Endothelial cell of umbilical vein (primary cell): ENCODE data around the gene RAB3IL1. TPM values are rescaled to one million over a fixed set of nuclear protein-coding genes. Genes with fewer than 3 reads are reported as not detected.

Experiments
- BruUV-seq: library from RNA; stranded (reverse); fragments of 400-500 nt; replicated peaks from 2 replicates; lab custom pipeline; 2021; lab: Mats Ljungman, UMichigan
- CTCF ChIA-PET: fragments of 300-600, 350-600 bp; sonication (Branson Sonifier 250); formaldehyde crosslinking; loops from one replicate; lab custom pipeline; 2021; ENCODE audit warnings: antibody characterized with exemption, inconsistent platforms; lab: Charles Lee
- POLR2A ChIA-PET: fragments of 300-600, 350-600 bp; sonication (Branson Sonifier 250); formaldehyde crosslinking; loops from one replicate; lab custom pipeline; 2021; ENCODE audit warnings: antibody characterized with exemption, inconsistent platforms; lab: Charles Lee
- DNase-seq: peaks from one replicate; pipeline ENCODE4 v3.0.0-alpha.2; 2011; ENCODE audit warnings: low read depth, low spot score
- FAIRE-seq: peaks from 2 replicates; lab custom pipeline; 2011; peaks lifted over from hg19 to GRCh38; lab: Jason Lieb, UNC
- H2AFZ ChIP-seq: 2 replicates; pipeline ENCODE4 v1.6.0; 2012; ENCODE audit warnings: low read depth, low read length, control low read depth, inconsistent platforms
- H3K27ac ChIP-seq: 2 replicates; pipeline ENCODE4 v1.5.1; 2011; ENCODE audit warnings: low read depth, mild to moderate bottlenecking, control low read depth, low read length, moderate library complexity; ENCODE audit not compliant: insufficient read depth
- H3K27me3 ChIP-seq, 2 experiments: 2 replicates each; pipeline versions ENCODE4 v1.6.0 to v1.6.1; 2011; ENCODE audit warnings: low read length in 2 of 2, mixed read lengths in 1 of 2; ENCODE audit not compliant: control insufficient read depth in 2 of 2, insufficient read depth in 2 of 2
- H3K36me3 ChIP-seq, 2 experiments: 2 replicates in 1 of 2; 3 replicates in 1 of 2; pipeline ENCODE4 v1.5.1; 2011; ENCODE audit warnings: low read length in 2 of 2, mild to moderate bottlenecking in 1 of 2, moderate library complexity in 1 of 2; ENCODE audit not compliant: control insufficient read depth in 2 of 2, insufficient read depth in 2 of 2; ENCODE audit errors: extremely low read depth in 1 of 2
- H3K4me1 ChIP-seq: 3 replicates; pipeline ENCODE4 v1.5.1; 2011; ENCODE audit warnings: mild to moderate bottlenecking, low read length; ENCODE audit not compliant: control insufficient read depth, insufficient read depth; ENCODE audit errors: extremely low read depth
- H3K4me2 ChIP-seq: 2 replicates; pipeline ENCODE4 v1.6.1; 2011; ENCODE audit warnings: low read length, control low read depth, mixed read lengths; ENCODE audit not compliant: insufficient read depth
- H3K4me3 ChIP-seq, 3 experiments: fragments of 200-600 bp in 1 of 3; sonication (generic), shearing (Covaris generic) in 1 of 3; replicated peaks in 1 of 3; 2 replicates each; pipeline ENCODE4 v1.5.1; 2011 to 2016; ENCODE audit warnings: control low read depth in 3 of 3, low read length in 3 of 3, mild to moderate bottlenecking in 2 of 3, inconsistent platforms in 1 of 3, low read depth in 1 of 3, moderate library complexity in 1 of 3; ENCODE audit not compliant: insufficient read depth in 1 of 3
- H3K79me2 ChIP-seq: 2 replicates; pipeline ENCODE4 v1.6.0; 2012; ENCODE audit warnings: low read length, inconsistent platforms; ENCODE audit not compliant: control insufficient read depth, insufficient read depth
- H3K9ac ChIP-seq: replicated peaks from 2 replicates; pipeline ENCODE3; 2011; ENCODE audit warnings: low read length, control low read depth; ENCODE audit not compliant: insufficient read depth; ENCODE audit errors: extremely low read depth
- H3K9me1 ChIP-seq: replicated peaks from 3 replicates; pipeline ENCODE4 v1.6.0; 2011; ENCODE audit warnings: mild to moderate bottlenecking, low read length; ENCODE audit not compliant: control insufficient read depth, insufficient read depth; ENCODE audit errors: extremely low read depth
- H3K9me3 ChIP-seq: replicated peaks from 2 replicates; pipeline ENCODE4 v1.5.1; 2012; ENCODE audit warnings: low read length, inconsistent platforms; ENCODE audit not compliant: control insufficient read depth, insufficient read depth
- H4K20me1 ChIP-seq: replicated peaks from 2 replicates; pipeline ENCODE3; 2011; ENCODE audit warnings: mild to moderate bottlenecking, low read length; ENCODE audit not compliant: control insufficient read depth, insufficient read depth; ENCODE audit errors: extremely low read depth
- EZH2 ChIP-seq: IDR thresholded peaks from 2 replicates; pipeline ENCODE4 v1.6.1; 2012; ENCODE audit warnings: borderline replicate concordance, low read depth, mild to moderate bottlenecking, moderate library complexity, low read length, inconsistent platforms; ENCODE audit not compliant: severe bottlenecking
- FOS ChIP-seq: IDR thresholded peaks from 2 replicates; pipeline ENCODE4 v1.6.1; 2011; ENCODE audit warnings: mild to moderate bottlenecking, low read length, moderate library complexity, borderline replicate concordance; ENCODE audit not compliant: insufficient read depth
- GATA2 ChIP-seq: IDR thresholded peaks from 2 replicates; pipeline ENCODE4 v1.7.0; 2011; ENCODE audit warnings: low read depth, mild to moderate bottlenecking, moderate library complexity, mixed read lengths, low read length; ENCODE audit not compliant: insufficient read length, insufficient read depth
- JUN ChIP-seq: IDR thresholded peaks from 2 replicates; pipeline ENCODE4 v1.6.1; 2011; ENCODE audit warnings: borderline replicate concordance, low read depth; ENCODE audit not compliant: insufficient read length, insufficient read depth
- MYC ChIP-seq: IDR thresholded peaks from one replicate; pipeline ENCODE4 v1.6.1; 2011; ENCODE audit warnings: mild to moderate bottlenecking, low read depth, low read length
- POLR2A ChIP-seq: IDR thresholded peaks from 2 replicates; pipeline ENCODE4 v1.6.1; 2012; ENCODE audit warnings: low read depth, mild to moderate bottlenecking, control low read depth, low read length
- POLR2AphosphoS5 ChIP-seq: IDR thresholded peaks from 2 replicates; pipeline ENCODE4 v1.6.1; 2012; ENCODE audit warnings: low read depth, mild to moderate bottlenecking, control low read depth, low read length, moderate library complexity; ENCODE audit not compliant: insufficient read depth
- dilution Hi-C: fragments of 300-500 bp; cut with MboI; formaldehyde crosslinking; loops from one replicate; pipeline ENCODE4 v1.15.0; 2019; ENCODE audit warnings: low sequenced_read_pairs; ENCODE audit not compliant: extremely low pct_ligation_motif_present
- intact Hi-C: fragments of 100-400 bp; cut with micrococcal nuclease; formaldehyde crosslinking; loops from one replicate; pipeline ENCODE4 v1.10.0; 2022
- polyA plus RNA-seq, 4 experiments: library from polyadenylated mRNA; depleted of rRNA in 3 of 4; stranded (reverse) in 3 of 4; unstranded in 1 of 4; fragments of >200 nt; gene quantifications; 2 replicates each; pipeline versions ENCODE4 v1.2.1 to v1.2.3, GENCODE V29; 2011 to 2012; ENCODE audit warnings: missing spikeins in 1 of 4
- total RNA-seq: library from RNA; stranded (reverse); gene quantifications from 2 replicates; pipeline ENCODE4 v1.2.3, GENCODE V29; 2021
- TF ChIP-seq, protein P1 (sequence below): IDR thresholded peaks from 2 replicates; pipeline ENCODE4 v1.6.1; 2011; ENCODE audit not compliant: insufficient read depth, insufficient read length
- TF ChIP-seq, protein P2 (sequence below), 2 donors: IDR thresholded peaks; 1 replicate in 1 of 2; 2 replicates in 1 of 2; pipeline ENCODE4 v1.5.1; 2011; ENCODE audit warnings: low read length in 2 of 2, mild to moderate bottlenecking in 2 of 2, moderate library complexity in 2 of 2, control low read depth in 1 of 2, inconsistent platforms in 1 of 2, low read depth in 1 of 2; ENCODE audit not compliant: insufficient read depth in 1 of 2; ENCODE audit errors: extremely low read depth in 1 of 2

The RAB3IL1 gene
- total and polyA plus RNA-seq, 2 donors (not counting 3 experiments of a cell fraction or from before 2014, with no cell fraction given): 1.8 to 3.6 TPM

DNA sequence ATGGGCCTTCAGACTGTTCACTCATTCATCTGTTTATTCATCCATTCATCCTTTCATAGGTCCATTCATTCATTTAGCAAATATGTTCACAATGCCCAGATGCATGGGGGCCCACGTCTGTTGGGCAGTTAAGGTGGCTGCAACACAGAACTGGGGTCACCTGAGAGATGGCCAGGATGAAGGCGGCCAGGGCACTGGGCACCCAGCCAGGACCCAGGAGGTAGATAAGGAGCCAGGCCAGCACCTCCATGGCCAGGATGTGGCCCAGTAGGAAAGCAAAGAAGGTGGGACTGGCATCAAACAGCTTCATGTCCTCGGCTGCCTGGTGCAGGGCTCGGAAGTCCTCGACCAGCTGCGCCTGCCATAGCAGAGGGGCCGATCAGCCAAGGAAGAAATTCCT, 38.2 kb downstream of the RAB3IL1 start:
- FAIRE-seq (no peak), DNase-seq (no peak)
- POLR2A ChIA-PET: no interaction called here
- intact Hi-C loops: no loop called here
- TF ChIP-seq POLR2A: no peak
- TF ChIP-seq, protein P1, sequence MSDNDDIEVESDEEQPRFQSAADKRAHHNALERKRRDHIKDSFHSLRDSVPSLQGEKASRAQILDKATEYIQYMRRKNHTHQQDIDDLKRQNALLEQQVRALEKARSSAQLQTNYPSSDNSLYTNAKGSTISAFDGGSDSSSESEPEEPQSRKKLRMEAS: no peak
- TF ChIP-seq GATA2: no peak
- TF ChIP-seq FOS: no peak
- TF ChIP-seq MYC: no peak
- TF ChIP-seq, protein P2, sequence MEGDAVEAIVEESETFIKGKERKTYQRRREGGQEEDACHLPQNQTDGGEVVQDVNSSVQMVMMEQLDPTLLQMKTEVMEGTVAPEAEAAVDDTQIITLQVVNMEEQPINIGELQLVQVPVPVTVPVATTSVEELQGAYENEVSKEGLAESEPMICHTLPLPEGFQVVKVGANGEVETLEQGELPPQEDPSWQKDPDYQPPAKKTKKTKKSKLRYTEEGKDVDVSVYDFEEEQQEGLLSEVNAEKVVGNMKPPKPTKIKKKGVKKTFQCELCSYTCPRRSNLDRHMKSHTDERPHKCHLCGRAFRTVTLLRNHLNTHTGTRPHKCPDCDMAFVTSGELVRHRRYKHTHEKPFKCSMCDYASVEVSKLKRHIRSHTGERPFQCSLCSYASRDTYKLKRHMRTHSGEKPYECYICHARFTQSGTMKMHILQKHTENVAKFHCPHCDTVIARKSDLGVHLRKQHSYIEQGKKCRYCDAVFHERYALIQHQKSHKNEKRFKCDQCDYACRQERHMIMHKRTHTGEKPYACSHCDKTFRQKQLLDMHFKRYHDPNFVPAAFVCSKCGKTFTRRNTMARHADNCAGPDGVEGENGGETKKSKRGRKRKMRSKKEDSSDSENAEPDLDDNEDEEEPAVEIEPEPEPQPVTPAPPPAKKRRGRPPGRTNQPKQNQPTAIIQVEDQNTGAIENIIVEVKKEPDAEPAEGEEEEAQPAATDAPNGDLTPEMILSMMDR (IDR thresholded peaks at IDR 0.05; ENCODE audit: extremely low read depth in 1 of 2, insufficient read depth in 1 of 2, low read depth in 1 of 2, low read length in 2 of 2): no peak
- no peak for TF ChIP-seq JUN
- no peak for TF ChIP-seq EZH2
- TF ChIP-seq POLR2AphosphoS5: no peak
- H2AFZ ChIP-seq: no peak overlapping the region
- no peaks in the 10 kb centered on the region for H3K27me3 ChIP-seq
- H3K4me3 ChIP-seq: no peak overlapping the region
- no peak overlapping the region for H3K4me2 ChIP-seq
- no peaks in the 10 kb centered on the region for H4K20me1 ChIP-seq
- dilution Hi-C loops: no loop called here
- peaks cover 18% of the 10 kb centered on the region for H3K4me1 ChIP-seq
- H3K9ac ChIP-seq: no peak overlapping the region
- no peaks in the 10 kb centered on the region for H3K9me3 ChIP-seq
- H3K9me1 ChIP-seq: no peaks in the 10 kb centered on the region
- peaks cover 29% of the 10 kb centered on the region for H3K79me2 ChIP-seq
- H3K27ac ChIP-seq: no peak overlapping the region
- H3K36me3 ChIP-seq: peaks cover 11 to 38% of the 10 kb centered on the region in 2 experiments
- CTCF ChIA-PET: interaction anchor here (1.0 to 3.6 kb wide), 4 partner anchors 8 to 229 kb away, joined by 3 to 23 read pairs (median 6); no protein-coding TSS in a partner anchor
- BruUV-seq: no TSS peak
